Measurements from ENCODE around the gene PRKAB2.

The PRKAB2 gene

DNA sequence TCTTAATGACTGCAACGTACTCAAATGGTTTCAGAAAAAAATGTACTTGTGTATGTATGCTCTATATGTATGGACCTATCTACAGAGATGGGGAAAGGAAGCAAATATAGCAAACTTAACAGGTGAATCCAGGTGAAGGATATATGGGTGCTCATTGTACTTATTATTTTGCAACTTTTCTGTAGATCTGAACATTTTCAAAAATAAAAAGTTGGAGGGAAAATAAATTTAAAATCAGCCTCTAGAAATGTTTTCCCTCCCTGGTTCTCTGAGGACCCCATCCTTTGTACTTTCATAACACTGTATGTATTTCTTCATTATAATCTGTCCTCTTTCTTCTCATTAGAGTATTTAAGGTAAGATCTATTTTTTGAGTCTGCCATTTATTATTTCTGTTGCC is 34.9 kb upstream of the PRKAB2 start:
- Histone ChIP-seq H3K27ac (ENCODE audit: low read depth, low read length, poor library complexity, severe bottlenecking) (no peak overlapping the region), H3K4me2 (ENCODE audit: low read length) (no peak overlapping the region), H3K27me3 (ENCODE audit: insufficient read depth, low read length) (no peaks in the 10 kb centered on the region), H2AFZ (ENCODE audit: low read length) (no peak overlapping the region), H3K9me3 (ENCODE audit: low read length) (no peaks in the 10 kb centered on the region), H3K9me2 (ENCODE audit: low read depth, low read length) (no peaks in the 10 kb centered on the region), H3K4me3 (ENCODE audit: low read depth, low read length, poor library complexity, severe bottlenecking) (no peak overlapping the region), H3F3A (ENCODE audit: insufficient read depth, low read length) (no peaks in the 10 kb centered on the region), H4K20me1 (ENCODE audit: insufficient read depth, low read length) (no peaks in the 10 kb centered on the region), H3K4me1 (ENCODE audit: insufficient read depth, low read length, severe bottlenecking) (no peaks in the 10 kb centered on the region), H3K79me2 (ENCODE audit: insufficient read depth, low read length) (no peaks in the 10 kb centered on the region), H3K9ac (ENCODE audit: low read length) (no peak overlapping the region), H3K36me3 (ENCODE audit: insufficient read depth, low read length) (no peaks in the 10 kb centered on the region)
- TF ChIP-seq, protein P1, sequence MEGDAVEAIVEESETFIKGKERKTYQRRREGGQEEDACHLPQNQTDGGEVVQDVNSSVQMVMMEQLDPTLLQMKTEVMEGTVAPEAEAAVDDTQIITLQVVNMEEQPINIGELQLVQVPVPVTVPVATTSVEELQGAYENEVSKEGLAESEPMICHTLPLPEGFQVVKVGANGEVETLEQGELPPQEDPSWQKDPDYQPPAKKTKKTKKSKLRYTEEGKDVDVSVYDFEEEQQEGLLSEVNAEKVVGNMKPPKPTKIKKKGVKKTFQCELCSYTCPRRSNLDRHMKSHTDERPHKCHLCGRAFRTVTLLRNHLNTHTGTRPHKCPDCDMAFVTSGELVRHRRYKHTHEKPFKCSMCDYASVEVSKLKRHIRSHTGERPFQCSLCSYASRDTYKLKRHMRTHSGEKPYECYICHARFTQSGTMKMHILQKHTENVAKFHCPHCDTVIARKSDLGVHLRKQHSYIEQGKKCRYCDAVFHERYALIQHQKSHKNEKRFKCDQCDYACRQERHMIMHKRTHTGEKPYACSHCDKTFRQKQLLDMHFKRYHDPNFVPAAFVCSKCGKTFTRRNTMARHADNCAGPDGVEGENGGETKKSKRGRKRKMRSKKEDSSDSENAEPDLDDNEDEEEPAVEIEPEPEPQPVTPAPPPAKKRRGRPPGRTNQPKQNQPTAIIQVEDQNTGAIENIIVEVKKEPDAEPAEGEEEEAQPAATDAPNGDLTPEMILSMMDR (IDR thresholded peaks at IDR 0.05; ENCODE audit: low read length): no peak
- no peak for TF ChIP-seq EZH2 (IDR thresholded peaks at IDR 0.05; ENCODE audit: borderline replicate concordance, low read length)

DNA sequence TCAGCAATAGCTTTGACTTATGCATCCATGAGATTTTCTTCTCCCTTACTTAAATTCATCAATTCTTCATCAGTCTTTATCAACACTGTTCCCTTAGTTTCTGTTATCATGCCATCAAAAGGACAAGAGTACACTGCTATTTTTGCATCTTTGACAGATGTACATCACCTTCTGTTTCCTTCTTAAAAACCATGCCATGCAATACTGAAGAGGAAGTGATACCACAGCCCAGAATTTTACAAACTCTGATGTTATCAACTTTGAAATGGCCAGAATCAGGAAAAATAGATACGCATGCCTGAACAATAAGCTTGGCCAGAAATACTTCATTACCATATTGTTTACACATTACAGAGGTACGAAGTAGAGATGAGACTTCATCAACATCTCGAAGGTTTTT is 31.8 kb upstream of the PRKAB2 start:
- no peak overlapping the region for H3K4me2 ChIP-seq (ENCODE audit: low read length)
- H3K4me1 ChIP-seq (ENCODE audit: insufficient read depth, low read length, severe bottlenecking): no peaks in the 10 kb centered on the region
- TF ChIP-seq EZH2 (IDR thresholded peaks at IDR 0.05; ENCODE audit: borderline replicate concordance, low read length): no peak
- TF ChIP-seq, protein P1 (IDR thresholded peaks at IDR 0.05; ENCODE audit: low read length): no peak
- no peak overlapping the region for H3K27ac ChIP-seq (ENCODE audit: low read depth, low read length, poor library complexity, severe bottlenecking)
- no peaks in the 10 kb centered on the region for H3K9me3 ChIP-seq (ENCODE audit: low read length)
- H3K79me2 ChIP-seq (ENCODE audit: insufficient read depth, low read length): no peaks in the 10 kb centered on the region
- no peaks in the 10 kb centered on the region for H3F3A ChIP-seq (ENCODE audit: insufficient read depth, low read length)
- H4K20me1 ChIP-seq (ENCODE audit: insufficient read depth, low read length): no peaks in the 10 kb centered on the region
- H3K27me3 ChIP-seq (ENCODE audit: insufficient read depth, low read length): no peaks in the 10 kb centered on the region
- H3K9me2 ChIP-seq (ENCODE audit: low read depth, low read length): no peaks in the 10 kb centered on the region
- H3K9ac ChIP-seq (ENCODE audit: low read length): no peak overlapping the region
- no peak overlapping the region for H2AFZ ChIP-seq (ENCODE audit: low read length)
- H3K4me3 ChIP-seq (ENCODE audit: low read depth, low read length, poor library complexity, severe bottlenecking): no peak overlapping the region
- H3K36me3 ChIP-seq (ENCODE audit: insufficient read depth, low read length): no peaks in the 10 kb centered on the region

- H3K9me2 ChIP-seq (ENCODE audit: low read depth, low read length): no peaks in the 10 kb centered on the region
- H3K36me3 ChIP-seq (ENCODE audit: insufficient read depth, low read length): no peaks in the 10 kb centered on the region
- no peaks in the 10 kb centered on the region for H3K4me1 ChIP-seq (ENCODE audit: insufficient read depth, low read length, severe bottlenecking)
- no peak overlapping the region for H2AFZ ChIP-seq (ENCODE audit: low read length)
- H3K4me2 ChIP-seq (ENCODE audit: low read length): no peak overlapping the region
- H3K27me3 ChIP-seq (ENCODE audit: insufficient read depth, low read length): no peaks in the 10 kb centered on the region
- H3K4me3 ChIP-seq (ENCODE audit: low read depth, low read length, poor library complexity, severe bottlenecking): no peak overlapping the region
- H3K79me2 ChIP-seq (ENCODE audit: insufficient read depth, low read length): no peaks in the 10 kb centered on the region
- no peaks in the 10 kb centered on the region for H3F3A ChIP-seq (ENCODE audit: insufficient read depth, low read length)
- no peak overlapping the region for H3K27ac ChIP-seq (ENCODE audit: low read depth, low read length, poor library complexity, severe bottlenecking)
- H3K9ac ChIP-seq (ENCODE audit: low read length): no peak overlapping the region
- H4K20me1 ChIP-seq (ENCODE audit: insufficient read depth, low read length): no peaks in the 10 kb centered on the region
- no peaks in the 10 kb centered on the region for H3K9me3 ChIP-seq (ENCODE audit: low read length)
- TF ChIP-seq, protein P1 (IDR thresholded peaks at IDR 0.05; ENCODE audit: low read length): no peak
- no peak for TF ChIP-seq EZH2 (IDR thresholded peaks at IDR 0.05; ENCODE audit: borderline replicate concordance, low read length)
Measured at GRCh38 chr1:147202576-147202975, 30.3 kb upstream of the PRKAB2 start.

All from OCI-LY1 (cell line).